HCT116 (cell line): Measurements from ENCODE around the gene ATP8B4. TPM values are rescaled to one million over a fixed set of nuclear protein-coding genes. Genes with fewer than 3 reads are reported as not detected.

Experiments used
- ATAC-seq: fragments of 200-7000 bp; cut with Tn5 transposase; 2 replicates; pipeline ENCODE4 v1.9.1; 2020; ENCODE audit warnings: mild to moderate bottlenecking, moderate library complexity
- BruUV-seq: library from RNA; stranded (reverse); fragments of 400-500 nt; replicated peaks from 2 replicates; lab custom pipeline; 2021; lab: Mats Ljungman, UMichigan
- CTCF ChIA-PET: fragments of 300-600 bp; sonication (Branson Sonifier 250); formaldehyde crosslinking; loops from one replicate; lab custom pipeline; 2021; ENCODE audit warnings: antibody characterized with exemption; lab: Charles Lee
- POLR2A ChIA-PET: fragments of 300-600, 350-600 bp; sonication (Branson Sonifier 250); formaldehyde crosslinking; loops from one replicate; lab custom pipeline; 2021; ENCODE audit warnings: antibody characterized with exemption; lab: Charles Lee
- RAD21 ChIA-PET, 2 experiments: fragments of 300-600 bp; sonication (Branson Sonifier 250); formaldehyde crosslinking; loops; one replicate each; lab custom pipeline; 2023; ENCODE audit warnings: low total read pairs in 2 of 2; ENCODE audit not compliant: uncharacterized antibody in 2 of 2, unreplicated experiment in 2 of 2, low non-redundant PET in 1 of 2; lab: Charles Lee
- DNase-seq: peaks from one replicate; pipeline ENCODE4 v3.0.0-alpha.2; 2010; ENCODE audit warnings: low read depth, low spot score
- H2AFZ ChIP-seq: fragments of 200-600 bp; shearing (Covaris generic), sonication (generic); 2 replicates; pipeline ENCODE4 v1.6.1; 2017; ENCODE audit warnings: low read depth, mixed run types, mixed read lengths, antibody characterized with exemption, low read length; ENCODE audit not compliant: poor library complexity, severe bottlenecking
- H3K27ac ChIP-seq: 2 replicates; pipeline ENCODE4 v1.5.1; 2012; ENCODE audit warnings: low read depth, low read length
- H3K27me3 ChIP-seq: fragments of 200-600 bp; sonication (generic); 2 replicates; pipeline ENCODE4 v1.6.1; 2016; ENCODE audit warnings: mixed run types, low read length, mixed read lengths; ENCODE audit not compliant: insufficient read depth
- H3K36me3 ChIP-seq, 2 experiments: fragments of 200-500 bp in 1 of 2; fragments of 200-600 bp in 1 of 2; sonication (Bioruptor generic) in 1 of 2; sonication (generic) in 1 of 2; 2 replicates each; pipeline versions ENCODE4 v1.5.1 to v1.6.1; 2014 to 2016; ENCODE audit warnings: low read length in 2 of 2, inconsistent platforms in 1 of 2, mixed read lengths in 1 of 2, mixed run types in 1 of 2; ENCODE audit not compliant: insufficient read depth in 2 of 2, control insufficient read depth in 1 of 2
- H3K4me1 ChIP-seq, 2 experiments: fragments of 200-600 bp in 1 of 2; sonication (generic) in 1 of 2; 2 replicates each; pipeline versions ENCODE4 v1.5.1 to v1.6.1; 2012 to 2017; ENCODE audit warnings: low read length in 2 of 2, inconsistent platforms in 1 of 2, mild to moderate bottlenecking in 1 of 2, mixed read lengths in 1 of 2, mixed run types in 1 of 2, moderate library complexity in 1 of 2; ENCODE audit not compliant: insufficient read depth in 2 of 2, control insufficient read depth in 1 of 2
- H3K4me2 ChIP-seq: fragments of 200-600 bp; sonication (generic); 2 replicates; pipeline ENCODE4 v1.6.1; 2017; ENCODE audit warnings: mixed run types, low read length, mixed read lengths
- H3K4me3 ChIP-seq, 2 experiments: fragments of 200-600 bp in 1 of 2; sonication (generic) in 1 of 2; replicated peaks in 1 of 2; 2 replicates each; pipeline ENCODE4 v1.5.1; 2011 to 2016; ENCODE audit warnings: low read length in 2 of 2, control low read depth in 1 of 2, low read depth in 1 of 2, mild to moderate bottlenecking in 1 of 2, mixed read lengths in 1 of 2, mixed run types in 1 of 2
- H3K79me2 ChIP-seq: fragments of 200-600 bp; sonication (generic); 2 replicates; pipeline ENCODE4 v1.6.1; 2017; ENCODE audit warnings: mild to moderate bottlenecking, mixed run types, low read length, moderate library complexity, mixed read lengths; ENCODE audit not compliant: insufficient read depth
- H3K9ac ChIP-seq: fragments of 200-600 bp; sonication (generic); 2 replicates; pipeline ENCODE4 v1.6.1; 2016; ENCODE audit warnings: low read length, mixed read lengths
- H3K9me2 ChIP-seq: fragments of 200-600 bp; sonication (generic), shearing (Covaris generic); 2 replicates; pipeline ENCODE4 v1.6.1; 2017; ENCODE audit warnings: mixed run types, mild to moderate bottlenecking, moderate library complexity; ENCODE audit not compliant: insufficient read depth
- H3K9me3 ChIP-seq, 2 experiments: fragments of 200-500 bp in 1 of 2; fragments of 200-600 bp in 1 of 2; sonication (Bioruptor generic) in 1 of 2; sonication (generic) in 1 of 2; 2 replicates each; pipeline ENCODE4 v1.6.1; 2014 to 2017; ENCODE audit warnings: low read length in 2 of 2, mixed read lengths in 2 of 2, inconsistent platforms in 1 of 2, low read depth in 1 of 2, mild to moderate bottlenecking in 1 of 2, mixed run types in 1 of 2, moderate library complexity in 1 of 2; ENCODE audit not compliant: control insufficient read depth in 1 of 2, insufficient read depth in 1 of 2
- H4K20me1 ChIP-seq: fragments of 200-600 bp; sonication (generic), shearing (Covaris generic); 2 replicates; pipeline ENCODE4 v1.6.1; 2017; ENCODE audit warnings: mixed run types, mild to moderate bottlenecking, moderate library complexity; ENCODE audit not compliant: insufficient read depth
- CBX3 ChIP-seq: IDR thresholded peaks from 2 replicates; pipeline ENCODE4 v1.6.1; 2012; ENCODE audit warnings: low read depth
- CEBPB ChIP-seq: IDR thresholded peaks from 2 replicates; pipeline ENCODE4 v1.6.1; 2012; ENCODE audit warnings: low read depth
- EZH2phosphoT487 ChIP-seq: fragments of 200-600 bp; IDR thresholded peaks from 2 replicates; pipeline ENCODE4 v1.6.1; 2018; ENCODE audit warnings: antibody characterized with exemption, borderline replicate concordance
- POLR2AphosphoS5 ChIP-seq: IDR thresholded peaks from 2 replicates; pipeline ENCODE4 v1.6.1; 2011; ENCODE audit warnings: mild to moderate bottlenecking, low read depth, low read length, moderate library complexity
- TCF7L2 ChIP-seq: IDR thresholded peaks from 2 replicates; pipeline ENCODE4 v1.7.0; 2011; ENCODE audit warnings: borderline replicate concordance, inconsistent platforms; ENCODE audit not compliant: insufficient read depth, insufficient read length; ENCODE audit errors: extremely low read depth
- YY1 ChIP-seq: IDR thresholded peaks from 2 replicates; pipeline ENCODE4 v1.6.1; 2011; ENCODE audit warnings: low read length, low read depth, moderate library complexity, mild to moderate bottlenecking; ENCODE audit not compliant: insufficient replicate concordance; ENCODE audit errors: extremely low read depth
- intact Hi-C: fragments of 100-400 bp; cut with micrococcal nuclease; formaldehyde crosslinking; loops from 2 replicates; pipeline ENCODE4 v1.10.0; 2022
- total RNA-seq: library from RNA; stranded (reverse); gene quantifications from one replicate; pipeline ENCODE4 v1.2.1, GENCODE V29; 2021; ENCODE audit not compliant: unreplicated experiment
- TF ChIP-seq, protein P1 (sequence below), 3 experiments: fragments of 200-600 bp in 1 of 3; sonication (generic) in 1 of 3; IDR thresholded peaks in 2 of 3; conservative IDR thresholded peaks in 1 of 3; 2 replicates each; pipeline ENCODE4 v1.5.1; 2012 to 2017; ENCODE audit warnings: low read depth in 2 of 3, low read length in 2 of 3, antibody characterized with exemption in 1 of 3, borderline replicate concordance in 1 of 3, control low read depth in 1 of 3, mild to moderate bottlenecking in 1 of 3, mixed read lengths in 1 of 3, mixed run types in 1 of 3, moderate library complexity in 1 of 3; ENCODE audit not compliant: insufficient read depth in 1 of 3

Gene ATP8B4
- total RNA-seq, 1 experiment from 2014 or later = 0.25 TPM

DNA sequence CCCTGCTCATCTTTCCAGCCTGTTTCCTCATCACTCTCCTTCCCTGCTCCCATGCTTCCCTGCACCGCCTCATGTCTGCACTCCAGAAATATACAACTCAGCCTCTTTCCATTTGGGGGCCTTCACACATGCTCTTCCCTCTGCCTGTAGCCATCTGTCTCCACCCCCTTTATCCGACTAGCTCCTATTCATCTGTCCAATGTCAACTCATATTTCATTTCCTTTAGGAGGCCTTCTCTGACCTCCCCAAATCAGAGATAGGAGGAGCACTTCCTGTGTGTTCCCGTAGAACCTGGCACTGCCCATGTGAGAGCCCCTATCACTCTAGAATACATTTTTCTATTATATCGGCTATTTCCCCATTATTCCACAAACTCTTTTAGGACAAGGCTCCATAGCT, 10.6 kb downstream of the ATP8B4 start:
- Histone ChIP-seq H3K4me3 (no peak overlapping the region), H3K9me3 (no peaks in the 10 kb centered on the region), H2AFZ (no peak overlapping the region), H3K27me3 (no peaks in the 10 kb centered on the region), H4K20me1 (no peaks in the 10 kb centered on the region), H3K9me2 (no peaks in the 10 kb centered on the region), H3K79me2 (no peaks in the 10 kb centered on the region), H3K9ac (no peak overlapping the region), H3K27ac (no peak overlapping the region), H3K4me1 (no peaks in the 10 kb centered on the region), H3K4me2 (no peak overlapping the region), H3K36me3 (no peaks in the 10 kb centered on the region)
- BruUV-seq = no TSS peak
- ATAC-seq = no peak
- ChIA-PET CTCF (no interaction called here), RAD21 (no interaction called here), POLR2A (no interaction called here)
- DNase-seq = no peak
- TF ChIP-seq YY1 = no peak
- TF ChIP-seq CEBPB = no peak
- TF ChIP-seq POLR2AphosphoS5 = no peak
- no peak for TF ChIP-seq EZH2phosphoT487
- TF ChIP-seq CBX3 = no peak
- TF ChIP-seq, protein P1, sequence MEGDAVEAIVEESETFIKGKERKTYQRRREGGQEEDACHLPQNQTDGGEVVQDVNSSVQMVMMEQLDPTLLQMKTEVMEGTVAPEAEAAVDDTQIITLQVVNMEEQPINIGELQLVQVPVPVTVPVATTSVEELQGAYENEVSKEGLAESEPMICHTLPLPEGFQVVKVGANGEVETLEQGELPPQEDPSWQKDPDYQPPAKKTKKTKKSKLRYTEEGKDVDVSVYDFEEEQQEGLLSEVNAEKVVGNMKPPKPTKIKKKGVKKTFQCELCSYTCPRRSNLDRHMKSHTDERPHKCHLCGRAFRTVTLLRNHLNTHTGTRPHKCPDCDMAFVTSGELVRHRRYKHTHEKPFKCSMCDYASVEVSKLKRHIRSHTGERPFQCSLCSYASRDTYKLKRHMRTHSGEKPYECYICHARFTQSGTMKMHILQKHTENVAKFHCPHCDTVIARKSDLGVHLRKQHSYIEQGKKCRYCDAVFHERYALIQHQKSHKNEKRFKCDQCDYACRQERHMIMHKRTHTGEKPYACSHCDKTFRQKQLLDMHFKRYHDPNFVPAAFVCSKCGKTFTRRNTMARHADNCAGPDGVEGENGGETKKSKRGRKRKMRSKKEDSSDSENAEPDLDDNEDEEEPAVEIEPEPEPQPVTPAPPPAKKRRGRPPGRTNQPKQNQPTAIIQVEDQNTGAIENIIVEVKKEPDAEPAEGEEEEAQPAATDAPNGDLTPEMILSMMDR (IDR thresholded peaks at IDR 0.05 in 2 of 3, conservative IDR thresholded peaks at IDR 0.05 in 1 of 3; ENCODE audit: borderline replicate concordance in 1 of 3, insufficient read depth in 1 of 3, low read depth in 2 of 3, low read length in 2 of 3) = no peak
- no peak for TF ChIP-seq TCF7L2
- intact Hi-C loops = no loop called here
